ENCODE data around the gene SF3B1. TPM values are rescaled to one million over a fixed set of nuclear protein-coding genes. Genes with fewer than 3 reads are reported as not detected.

The SF3B1 gene
- total and polyA plus RNA-seq, 10 of the 15 experiments (the other 5 are each of a cell fraction or from before 2014, with no cell fraction given): 163 to 565 (median 239) TPM

DNA sequence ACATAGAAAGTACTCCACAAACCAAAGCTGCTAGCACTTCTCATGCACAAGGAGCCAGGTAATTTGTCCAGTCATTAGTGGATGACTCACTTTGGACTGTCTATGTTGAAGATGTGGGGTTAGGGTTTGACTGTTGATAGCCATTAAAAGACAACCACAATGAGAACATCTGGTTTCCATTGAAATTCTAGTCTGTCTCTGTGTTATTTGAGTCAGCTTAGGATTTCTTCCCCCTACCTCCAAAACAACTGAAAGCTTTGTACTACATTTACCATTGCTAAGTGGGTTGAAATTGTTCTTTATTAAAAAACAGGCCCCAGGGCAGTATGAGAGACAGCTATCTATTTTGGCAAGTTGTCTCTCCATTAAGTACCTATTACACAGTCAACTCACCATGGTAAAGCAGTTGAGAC lies 74.1 kb downstream of the SF3B1 start (continued):
- TF ChIP-seq, protein P1, sequence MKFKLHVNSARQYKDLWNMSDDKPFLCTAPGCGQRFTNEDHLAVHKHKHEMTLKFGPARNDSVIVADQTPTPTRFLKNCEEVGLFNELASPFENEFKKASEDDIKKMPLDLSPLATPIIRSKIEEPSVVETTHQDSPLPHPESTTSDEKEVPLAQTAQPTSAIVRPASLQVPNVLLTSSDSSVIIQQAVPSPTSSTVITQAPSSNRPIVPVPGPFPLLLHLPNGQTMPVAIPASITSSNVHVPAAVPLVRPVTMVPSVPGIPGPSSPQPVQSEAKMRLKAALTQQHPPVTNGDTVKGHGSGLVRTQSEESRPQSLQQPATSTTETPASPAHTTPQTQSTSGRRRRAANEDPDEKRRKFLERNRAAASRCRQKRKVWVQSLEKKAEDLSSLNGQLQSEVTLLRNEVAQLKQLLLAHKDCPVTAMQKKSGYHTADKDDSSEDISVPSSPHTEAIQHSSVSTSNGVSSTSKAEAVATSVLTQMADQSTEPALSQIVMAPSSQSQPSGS (IDR thresholded peaks at IDR 0.05; ENCODE audit: low read length): peak; percentile 67
- TF ChIP-seq TARDBP (IDR thresholded peaks at IDR 0.05; ENCODE audit: borderline replicate concordance) (no peak), DPF2 (IDR thresholded peaks at IDR 0.05) (peak; percentile 71), BCL11A (IDR thresholded peaks at IDR 0.05; ENCODE audit: low read depth, low read length) (peak; percentile 88)

DNA sequence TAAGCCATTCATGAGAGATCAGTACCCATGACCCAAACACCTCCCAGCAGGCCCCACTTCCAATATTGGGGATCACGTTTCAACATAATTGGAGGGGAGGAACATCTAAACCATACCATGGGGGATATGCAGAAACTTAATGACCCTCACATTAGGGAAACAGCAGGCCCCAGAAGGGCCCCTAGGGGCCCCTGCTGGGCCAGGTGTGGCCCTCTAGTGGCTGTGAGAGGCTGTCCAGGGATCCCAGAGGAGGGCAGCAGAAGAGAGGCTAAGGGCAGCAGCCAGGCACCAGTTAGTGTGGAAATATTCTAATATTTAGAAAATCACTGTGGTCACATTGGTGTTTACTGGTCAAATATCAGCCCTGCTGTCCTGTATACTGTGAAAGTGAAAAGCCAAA lies 75.0 kb downstream of the SF3B1 start:
- Histone ChIP-seq H3K4me3 (no peak overlapping the region), H3K36me3 (ENCODE audit: control insufficient read depth in 2 of 2, insufficient read depth in 2 of 2, low read length in 1 of 2) (no peaks in the 10 kb centered on the region), H3K9ac (ENCODE audit: control insufficient read depth, insufficient read depth, low read length) (no peak overlapping the region), H2AFZ (ENCODE audit: control insufficient read depth, low read depth, low read length) (no peak overlapping the region), H3K4me2 (ENCODE audit: control insufficient read depth, insufficient read depth) (no peak overlapping the region), H3K27me3 (replicated peaks in 1 of 2; ENCODE audit: control insufficient read depth in 2 of 2, insufficient read depth in 2 of 2, low read length in 1 of 2) (no peaks in the 10 kb centered on the region), H3K9me3 (replicated peaks; ENCODE audit: control insufficient read depth, insufficient read depth, low read length) (no peaks in the 10 kb centered on the region; the same call in 2 of the 3 replicates), H4K20me1 (ENCODE audit: control insufficient read depth, insufficient read depth) (no peaks in the 10 kb centered on the region), H3K79me2 (ENCODE audit: control insufficient read depth, insufficient read depth, low read length) (no peaks in the 10 kb centered on the region), H3K4me1 (ENCODE audit: control insufficient read depth, insufficient read depth, low read length) (no peaks in the 10 kb centered on the region), H3K27ac (ENCODE audit: control insufficient read depth, insufficient read depth) (no peak overlapping the region)
- DNase-seq (ENCODE audit: low read depth, low spot score) (no peak), FAIRE-seq (no peak), ATAC-seq (peak; percentile 57)
- ChIA-PET CTCF (interaction anchor here (0.8 to 2.8 kb wide), 2 partner anchors 168 to 246 kb away, joined by 3 to 12 read pairs; no protein-coding TSS in a partner anchor), RAD21 (ENCODE audit: unreplicated experiment) (interaction anchor here (1.0 to 1.1 kb wide), 2 partner anchors 104 to 247 kb away, joined by 3 read pairs; no protein-coding TSS in a partner anchor), SMC1A (ENCODE audit: uncharacterized antibody, unreplicated experiment) (interaction anchor here (1.0 to 2.3 kb wide), 5 partner anchors 10 to 246 kb away, joined by 3 to 14 read pairs (median 4); no protein-coding TSS in a partner anchor), POLR2A (no interaction called here)
- no TSS peak for BruUV-seq (replicated peaks)
- in situ Hi-C loops (cut with MboI) (no loop called here), intact Hi-C loops (cut with micrococcal nuclease; ENCODE audit: unreplicated experiment) (loop anchor here (5.0 kb wide), 1 partner anchor 33 kb away; no protein-coding TSS in a partner anchor)
- TF ChIP-seq, protein P2, sequence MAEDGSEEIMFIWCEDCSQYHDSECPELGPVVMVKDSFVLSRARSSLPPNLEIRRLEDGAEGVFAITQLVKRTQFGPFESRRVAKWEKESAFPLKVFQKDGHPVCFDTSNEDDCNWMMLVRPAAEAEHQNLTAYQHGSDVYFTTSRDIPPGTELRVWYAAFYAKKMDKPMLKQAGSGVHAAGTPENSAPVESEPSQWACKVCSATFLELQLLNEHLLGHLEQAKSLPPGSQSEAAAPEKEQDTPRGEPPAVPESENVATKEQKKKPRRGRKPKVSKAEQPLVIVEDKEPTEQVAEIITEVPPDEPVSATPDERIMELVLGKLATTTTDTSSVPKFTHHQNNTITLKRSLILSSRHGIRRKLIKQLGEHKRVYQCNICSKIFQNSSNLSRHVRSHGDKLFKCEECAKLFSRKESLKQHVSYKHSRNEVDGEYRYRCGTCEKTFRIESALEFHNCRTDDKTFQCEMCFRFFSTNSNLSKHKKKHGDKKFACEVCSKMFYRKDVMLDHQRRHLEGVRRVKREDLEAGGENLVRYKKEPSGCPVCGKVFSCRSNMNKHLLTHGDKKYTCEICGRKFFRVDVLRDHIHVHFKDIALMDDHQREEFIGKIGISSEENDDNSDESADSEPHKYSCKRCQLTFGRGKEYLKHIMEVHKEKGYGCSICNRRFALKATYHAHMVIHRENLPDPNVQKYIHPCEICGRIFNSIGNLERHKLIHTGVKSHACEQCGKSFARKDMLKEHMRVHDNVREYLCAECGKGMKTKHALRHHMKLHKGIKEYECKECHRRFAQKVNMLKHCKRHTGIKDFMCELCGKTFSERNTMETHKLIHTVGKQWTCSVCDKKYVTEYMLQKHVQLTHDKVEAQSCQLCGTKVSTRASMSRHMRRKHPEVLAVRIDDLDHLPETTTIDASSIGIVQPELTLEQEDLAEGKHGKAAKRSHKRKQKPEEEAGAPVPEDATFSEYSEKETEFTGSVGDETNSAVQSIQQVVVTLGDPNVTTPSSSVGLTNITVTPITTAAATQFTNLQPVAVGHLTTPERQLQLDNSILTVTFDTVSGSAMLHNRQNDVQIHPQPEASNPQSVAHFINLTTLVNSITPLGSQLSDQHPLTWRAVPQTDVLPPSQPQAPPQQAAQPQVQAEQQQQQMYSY (CRISPR knock-in tag; IDR thresholded peaks at IDR 0.05): no peak
- TF ChIP-seq, protein P3, sequence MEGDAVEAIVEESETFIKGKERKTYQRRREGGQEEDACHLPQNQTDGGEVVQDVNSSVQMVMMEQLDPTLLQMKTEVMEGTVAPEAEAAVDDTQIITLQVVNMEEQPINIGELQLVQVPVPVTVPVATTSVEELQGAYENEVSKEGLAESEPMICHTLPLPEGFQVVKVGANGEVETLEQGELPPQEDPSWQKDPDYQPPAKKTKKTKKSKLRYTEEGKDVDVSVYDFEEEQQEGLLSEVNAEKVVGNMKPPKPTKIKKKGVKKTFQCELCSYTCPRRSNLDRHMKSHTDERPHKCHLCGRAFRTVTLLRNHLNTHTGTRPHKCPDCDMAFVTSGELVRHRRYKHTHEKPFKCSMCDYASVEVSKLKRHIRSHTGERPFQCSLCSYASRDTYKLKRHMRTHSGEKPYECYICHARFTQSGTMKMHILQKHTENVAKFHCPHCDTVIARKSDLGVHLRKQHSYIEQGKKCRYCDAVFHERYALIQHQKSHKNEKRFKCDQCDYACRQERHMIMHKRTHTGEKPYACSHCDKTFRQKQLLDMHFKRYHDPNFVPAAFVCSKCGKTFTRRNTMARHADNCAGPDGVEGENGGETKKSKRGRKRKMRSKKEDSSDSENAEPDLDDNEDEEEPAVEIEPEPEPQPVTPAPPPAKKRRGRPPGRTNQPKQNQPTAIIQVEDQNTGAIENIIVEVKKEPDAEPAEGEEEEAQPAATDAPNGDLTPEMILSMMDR (IDR thresholded peaks at IDR 0.05 in 2 of 3, conservative IDR thresholded peaks at IDR 0.05 in 1 of 3; ENCODE audit: control insufficient read depth in 2 of 3, extremely low read depth in 1 of 3, insufficient read depth in 1 of 3, low read depth in 3 of 3, low read length in 3 of 3): peak in 2 of 3 experiments; percentile 36 to 50; a peak in 3 of 6 replicates
- 0 out of 2 replicates have a peak, but pooled peaks have one; percentile 3 for TF ChIP-seq RAD21 (IDR thresholded peaks at IDR 0.05; ENCODE audit: insufficient read depth, low read depth, low read length)
- WGBS (ENCODE audit: insufficient coverage, insufficient replicate concordance, low lambda C conversion rate, missing lambda C conversion rate): 100% methylated on average over 1 of the region's 1 CpG

Data from GM12878 (cell line).